ENCODE measurements around the gene RNF31. TPM values are rescaled to one million over a fixed set of nuclear protein-coding genes. Genes with fewer than 3 reads are reported as not detected.

The RNF31 gene
- total RNA-seq, 2 experiments from 2014 or later: 46.0 to 57.8 TPM

DNA sequence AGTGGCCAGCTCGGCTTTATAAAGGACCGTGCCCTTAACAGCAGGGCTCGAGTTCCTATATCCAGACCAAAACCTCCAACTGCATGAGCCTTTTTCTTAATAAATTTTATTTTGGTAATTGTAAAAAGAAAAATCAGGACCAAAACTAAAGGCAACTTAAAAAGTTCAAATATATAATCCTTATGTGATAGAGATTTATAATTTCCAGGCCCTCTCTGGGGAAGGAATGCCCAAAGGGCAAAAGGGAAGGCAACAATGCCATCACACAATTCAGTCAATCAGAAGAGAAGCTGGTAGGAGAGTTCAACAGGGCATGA is 41.7 kb downstream of the RNF31 start:
- Mint-ChIP-seq H3K27me3 (no peaks in the 10 kb centered on the region), H3K4me1 (ENCODE audit: low read depth) (peaks cover 47% of the 10 kb centered on the region), H3K36me3 (ENCODE audit: low read depth) (peaks cover 59% of the 10 kb centered on the region), H3K27ac (peak overlapping the region; percentile 91), H3K4me3 (peak overlapping the region; percentile 93), H3K9me3 (no peaks in the 10 kb centered on the region)
- CTCF ChIA-PET: interaction anchor here (0.6 to 2.6 kb wide), 7 partner anchors 27 to 145 kb away, joined by 3 to 24 read pairs (median 4); partner anchors contain the start of genes IRF9, MDP1 and RABGGTA
- ATAC-seq (ENCODE audit: poor library complexity): no peak
- no peak for DNase-seq
- TF ChIP-seq, protein P1, sequence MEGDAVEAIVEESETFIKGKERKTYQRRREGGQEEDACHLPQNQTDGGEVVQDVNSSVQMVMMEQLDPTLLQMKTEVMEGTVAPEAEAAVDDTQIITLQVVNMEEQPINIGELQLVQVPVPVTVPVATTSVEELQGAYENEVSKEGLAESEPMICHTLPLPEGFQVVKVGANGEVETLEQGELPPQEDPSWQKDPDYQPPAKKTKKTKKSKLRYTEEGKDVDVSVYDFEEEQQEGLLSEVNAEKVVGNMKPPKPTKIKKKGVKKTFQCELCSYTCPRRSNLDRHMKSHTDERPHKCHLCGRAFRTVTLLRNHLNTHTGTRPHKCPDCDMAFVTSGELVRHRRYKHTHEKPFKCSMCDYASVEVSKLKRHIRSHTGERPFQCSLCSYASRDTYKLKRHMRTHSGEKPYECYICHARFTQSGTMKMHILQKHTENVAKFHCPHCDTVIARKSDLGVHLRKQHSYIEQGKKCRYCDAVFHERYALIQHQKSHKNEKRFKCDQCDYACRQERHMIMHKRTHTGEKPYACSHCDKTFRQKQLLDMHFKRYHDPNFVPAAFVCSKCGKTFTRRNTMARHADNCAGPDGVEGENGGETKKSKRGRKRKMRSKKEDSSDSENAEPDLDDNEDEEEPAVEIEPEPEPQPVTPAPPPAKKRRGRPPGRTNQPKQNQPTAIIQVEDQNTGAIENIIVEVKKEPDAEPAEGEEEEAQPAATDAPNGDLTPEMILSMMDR (IDR thresholded peaks at IDR 0.05): no peak
- Histone ChIP-seq H3K27ac (ENCODE audit: low read depth in 1 of 2, low read length in 2 of 2) (peak overlapping the region; percentile 52 to 62), H3K4me3 (ENCODE audit: low read length) (no peak overlapping the region), H3K4me1 (ENCODE audit: insufficient read depth, low read length) (peaks cover 33% of the 10 kb centered on the region), H3K9me3 (ENCODE audit: control insufficient read depth in 1 of 2, insufficient read depth in 1 of 2, low read length in 2 of 2) (no peaks in the 10 kb centered on the region), H3K27me3 (ENCODE audit: control insufficient read depth in 1 of 2, insufficient read depth in 2 of 2, low read length in 2 of 2) (no peaks in the 10 kb centered on the region), H3K36me3 (ENCODE audit: insufficient read depth, low read length) (peaks cover 52% of the 10 kb centered on the region)
- POLR2A ChIA-PET: interaction anchor here (0.7 to 7.4 kb wide), 23 partner anchors 9 to 121 kb away, joined by 3 to 85 read pairs (median 5); partner anchors contain the start of genes CHMP4A, CIDEB, DCAF11 and DHRS1
- intact Hi-C loops (cut with DNase I, micrococcal nuclease): loop anchor here (2.0 to 5.0 kb wide), 4 partner anchors 42 to 74 kb away; partner anchors contain the start of genes PSME2 (in 2 of the 2), RNF31 (in 2 of the 2), DCAF11 (in 1 of the 2) and GMPR2 (in 1 of the 2)

DNA sequence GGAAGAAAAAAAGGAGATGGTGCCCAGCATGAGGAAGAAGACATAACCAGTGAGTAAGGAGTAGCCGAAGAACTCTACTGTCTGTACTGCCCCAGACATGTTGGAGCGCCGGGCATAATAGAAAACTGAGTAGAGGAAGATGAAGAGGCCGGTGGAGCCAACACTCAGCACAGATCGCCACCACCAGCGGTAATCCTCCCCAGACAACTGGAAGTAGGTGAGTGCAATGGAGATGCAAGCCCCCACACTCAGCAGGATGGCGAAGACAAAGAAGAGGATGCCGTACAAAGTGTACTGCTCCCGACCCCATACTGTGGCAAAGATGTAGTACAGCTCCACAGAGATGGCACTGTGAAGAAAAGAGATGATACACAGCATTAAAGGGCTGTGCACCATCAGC is 42.2 kb downstream of the RNF31 start:
- Histone ChIP-seq H3K27ac (ENCODE audit: low read depth in 1 of 2, low read length in 2 of 2) (peak overlapping the region; percentile 52 to 62), H3K36me3 (ENCODE audit: insufficient read depth, low read length) (peaks cover 47% of the 10 kb centered on the region), H3K9me3 (ENCODE audit: control insufficient read depth in 1 of 2, insufficient read depth in 1 of 2, low read length in 2 of 2) (no peaks in the 10 kb centered on the region), H3K27me3 (ENCODE audit: control insufficient read depth in 1 of 2, insufficient read depth in 2 of 2, low read length in 2 of 2) (no peaks in the 10 kb centered on the region), H3K4me3 (ENCODE audit: low read length) (no peak overlapping the region), H3K4me1 (ENCODE audit: insufficient read depth, low read length) (peaks cover 37% of the 10 kb centered on the region)
- intact Hi-C loops (cut with DNase I, micrococcal nuclease): loop anchor here (2.0 to 5.0 kb wide), 4 partner anchors 42 to 75 kb away; partner anchors contain the start of genes PSME2 (in 2 of the 2), RNF31 (in 2 of the 2), DCAF11 (in 1 of the 2) and GMPR2 (in 1 of the 2)
- CTCF ChIA-PET: interaction anchor here (0.7 to 2.6 kb wide), 7 partner anchors 26 to 144 kb away, joined by 3 to 24 read pairs (median 4); partner anchors contain the start of genes IRF9, MDP1 and RABGGTA
- no peaks in the 10 kb centered on the region for H3K27me3 Mint-ChIP-seq
- peaks cover 52% of the 10 kb centered on the region for H3K4me1 Mint-ChIP-seq (ENCODE audit: low read depth)
- TF ChIP-seq, protein P1 (IDR thresholded peaks at IDR 0.05): no peak
- POLR2A ChIA-PET: interaction anchor here (0.7 to 7.4 kb wide), 19 partner anchors 16 to 121 kb away, joined by 3 to 85 read pairs (median 5); partner anchors contain the start of genes CHMP4A, CIDEB, DCAF11 and DHRS1
- peak overlapping the region; percentile 91 for H3K27ac Mint-ChIP-seq
- no peak overlapping the region for H3K4me3 Mint-ChIP-seq
- DNase-seq (no peak), ATAC-seq (ENCODE audit: poor library complexity) (no peak)
- H3K9me3 Mint-ChIP-seq: no peaks in the 10 kb centered on the region
- peaks cover 60% of the 10 kb centered on the region for H3K36me3 Mint-ChIP-seq (ENCODE audit: low read depth)

DNA sequence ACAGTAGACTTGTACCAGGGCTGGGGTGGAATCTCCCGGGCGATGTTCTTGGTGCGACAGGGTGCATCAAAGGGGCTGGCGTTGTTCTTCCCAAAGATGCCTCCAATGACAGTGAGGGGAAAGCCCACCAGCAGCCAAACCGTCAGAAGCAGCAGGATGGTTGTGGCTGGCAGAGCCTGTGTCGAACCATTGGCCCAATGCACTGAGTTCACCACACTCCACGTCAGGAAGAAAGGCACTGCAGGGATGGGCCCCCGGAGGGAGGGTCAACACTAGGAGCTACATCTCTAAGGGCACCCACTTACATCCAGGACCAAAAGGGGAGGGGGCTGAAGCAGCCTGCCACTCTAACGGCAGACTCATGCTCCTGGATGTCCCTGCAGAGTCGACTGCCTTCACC is 43.1 kb downstream of the RNF31 start:
- Histone ChIP-seq H3K4me1 (ENCODE audit: insufficient read depth, low read length) (peaks cover 44% of the 10 kb centered on the region), H3K9me3 (ENCODE audit: control insufficient read depth in 1 of 2, insufficient read depth in 1 of 2, low read length in 2 of 2) (no peaks in the 10 kb centered on the region), H3K27ac (ENCODE audit: low read depth in 1 of 2, low read length in 2 of 2) (no peak overlapping the region), H3K4me3 (ENCODE audit: low read length) (no peak overlapping the region), H3K27me3 (ENCODE audit: control insufficient read depth in 1 of 2, insufficient read depth in 2 of 2, low read length in 2 of 2) (no peaks in the 10 kb centered on the region), H3K36me3 (ENCODE audit: insufficient read depth, low read length) (peaks cover 38% of the 10 kb centered on the region)
- no peaks in the 10 kb centered on the region for H3K9me3 Mint-ChIP-seq
- H3K4me3 Mint-ChIP-seq: no peak overlapping the region
- ChIA-PET POLR2A (interaction anchor here (1.6 to 7.4 kb wide), 2 partner anchors 23 to 29 kb away, joined by 4 to 85 read pairs; partner anchors contain the start of genes CHMP4A and IRF9), CTCF (interaction anchor here (0.7 kb wide), 1 partner anchor 29 kb away, joined by 3 read pairs; the partner anchor contains the start of gene IRF9)
- peaks cover 60% of the 10 kb centered on the region for H3K4me1 Mint-ChIP-seq (ENCODE audit: low read depth)
- DNase-seq (no peak), ATAC-seq (ENCODE audit: poor library complexity) (no peak)
- TF ChIP-seq, protein P1 (IDR thresholded peaks at IDR 0.05): no peak
- peaks cover 63% of the 10 kb centered on the region for H3K36me3 Mint-ChIP-seq (ENCODE audit: low read depth)
- peak overlapping the region; percentile 47 for H3K27ac Mint-ChIP-seq
- H3K27me3 Mint-ChIP-seq: no peaks in the 10 kb centered on the region
- intact Hi-C loops (cut with DNase I, micrococcal nuclease): no loop called here
